Fibroblast of lung (primary cell): ENCODE data around the gene ZNF804B. TPM values are rescaled to one million over a fixed set of nuclear protein-coding genes. Genes with fewer than 3 reads are reported as not detected.

ENCODE experiments used
- DNase-seq, 2 donors: peaks; one replicate each; pipeline versions ENCODE4 v3.0.0 to v3.0.0-alpha.2; 2010; ENCODE audit warnings: low read depth in 2 of 2
- H2AFZ ChIP-seq: 2 replicates; pipeline ENCODE4 v1.5.1; 2012; ENCODE audit warnings: low read length, control low read depth, inconsistent platforms
- H3K27ac ChIP-seq: 2 replicates; pipeline ENCODE4 v1.5.1; 2011; ENCODE audit warnings: low read length, control low read depth; ENCODE audit not compliant: insufficient read depth
- H3K27me3 ChIP-seq: 2 replicates; pipeline ENCODE4 v1.5.1; 2011; ENCODE audit warnings: mild to moderate bottlenecking, low read length; ENCODE audit not compliant: control insufficient read depth, insufficient read depth
- H3K36me3 ChIP-seq: 2 replicates; pipeline ENCODE4 v1.5.1; 2011; ENCODE audit warnings: low read length; ENCODE audit not compliant: control insufficient read depth, insufficient read depth
- H3K4me1 ChIP-seq: 2 replicates; pipeline ENCODE4 v1.5.1; 2011; ENCODE audit warnings: low read length; ENCODE audit not compliant: control insufficient read depth, insufficient read depth; ENCODE audit errors: extremely low read depth
- H3K4me2 ChIP-seq: 2 replicates; pipeline ENCODE4 v1.5.1; 2011; ENCODE audit warnings: low read length, control low read depth; ENCODE audit not compliant: insufficient read depth; ENCODE audit errors: extremely low read depth
- H3K4me3 ChIP-seq, 4 experiments: fragments of 200-600 bp in 1 of 4; sonication (generic) in 1 of 4; replicated peaks in 1 of 4; 2 replicates each; pipeline ENCODE4 v1.5.1; 2011 to 2016; ENCODE audit warnings: low read length in 4 of 4, low read depth in 3 of 4, mild to moderate bottlenecking in 3 of 4, control low read depth in 2 of 4, inconsistent platforms in 1 of 4, mixed read lengths in 1 of 4; ENCODE audit not compliant: insufficient read depth in 1 of 4; ENCODE audit errors: control extremely low read depth in 1 of 4
- H3K79me2 ChIP-seq: 2 replicates; pipeline ENCODE4 v1.5.1; 2012; ENCODE audit warnings: mild to moderate bottlenecking, low read length, inconsistent platforms; ENCODE audit not compliant: control insufficient read depth, insufficient read depth
- H3K9ac ChIP-seq: 2 replicates; pipeline ENCODE4 v1.5.1; 2011; ENCODE audit warnings: mild to moderate bottlenecking, low read length, control low read depth; ENCODE audit not compliant: insufficient read depth
- H3K9me3 ChIP-seq: 2 replicates; pipeline ENCODE4 v1.5.1; 2012; ENCODE audit warnings: low read depth, low read length; ENCODE audit not compliant: control insufficient read depth, insufficient read depth
- H4K20me1 ChIP-seq: 2 replicates; pipeline ENCODE4 v1.5.1; 2011; ENCODE audit warnings: low read length; ENCODE audit not compliant: control insufficient read depth, insufficient read depth; ENCODE audit errors: extremely low read depth
- EZH2 ChIP-seq: IDR thresholded peaks from 2 replicates; pipeline ENCODE4 v1.5.1; 2012; ENCODE audit warnings: low read length, control low read depth, mild to moderate bottlenecking; ENCODE audit errors: missing control alignments
- polyA plus RNA-seq, 2 donors: library from polyadenylated mRNA; depleted of rRNA in 1 of 2; stranded (reverse) in 1 of 2; unstranded in 1 of 2; fragments of >200 nt; gene quantifications; 2 replicates each; pipeline ENCODE4 v1.2.1, GENCODE V29; 2011 to 2012; ENCODE audit warnings: missing spikeins in 1 of 2
- total RNA-seq: library from RNA; depleted of rRNA; stranded (reverse); fragments of >200 nt; gene quantifications from 2 replicates; pipeline ENCODE4 v1.2.1, GENCODE V29; 2014
- TF ChIP-seq, protein P1 (sequence below), 2 donors: IDR thresholded peaks in 1 of 2; conservative IDR thresholded peaks in 1 of 2; 1 replicate in 1 of 2; 2 replicates in 1 of 2; pipeline ENCODE4 v1.5.1; 2011 to 2012; ENCODE audit warnings: low read length in 2 of 2, control low read depth in 1 of 2, inconsistent platforms in 1 of 2, low read depth in 1 of 2, mild to moderate bottlenecking in 1 of 2

The ZNF804B gene
- total and polyA plus RNA-seq, 2 donors (not counting 1 experiment from before 2014, with no cell fraction given) = not detected

DNA sequence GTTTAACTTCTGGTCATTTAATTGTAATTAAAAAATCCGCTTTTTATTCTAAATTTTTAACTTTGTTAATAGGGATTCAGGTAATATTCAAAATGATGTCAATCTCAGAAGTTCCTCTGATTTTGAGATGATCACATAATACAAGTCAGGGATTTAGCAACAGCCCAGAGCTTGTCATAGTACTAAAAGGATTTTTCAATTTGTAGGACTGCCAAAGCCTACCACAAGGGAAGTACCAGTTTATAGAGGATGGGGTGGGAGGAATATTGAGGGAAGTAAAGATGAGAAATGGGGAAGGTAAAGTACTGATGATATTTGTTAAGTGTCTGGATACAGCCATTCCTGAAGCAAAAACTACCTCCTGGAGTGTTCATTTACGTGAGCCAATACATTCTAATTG lies 314.3 kb downstream of the ZNF804B start:
- Histone ChIP-seq H3K4me1 (no peaks in the 10 kb centered on the region), H4K20me1 (no peaks in the 10 kb centered on the region), H3K36me3 (no peaks in the 10 kb centered on the region), H3K27ac (no peak overlapping the region), H3K9ac (no peak overlapping the region), H3K27me3 (no peaks in the 10 kb centered on the region), H3K4me2 (no peak overlapping the region), H3K79me2 (no peaks in the 10 kb centered on the region), H2AFZ (no peak overlapping the region), H3K9me3 (no peaks in the 10 kb centered on the region), H3K4me3 (no peak overlapping the region)
- DNase-seq = no peak
- TF ChIP-seq, protein P1, sequence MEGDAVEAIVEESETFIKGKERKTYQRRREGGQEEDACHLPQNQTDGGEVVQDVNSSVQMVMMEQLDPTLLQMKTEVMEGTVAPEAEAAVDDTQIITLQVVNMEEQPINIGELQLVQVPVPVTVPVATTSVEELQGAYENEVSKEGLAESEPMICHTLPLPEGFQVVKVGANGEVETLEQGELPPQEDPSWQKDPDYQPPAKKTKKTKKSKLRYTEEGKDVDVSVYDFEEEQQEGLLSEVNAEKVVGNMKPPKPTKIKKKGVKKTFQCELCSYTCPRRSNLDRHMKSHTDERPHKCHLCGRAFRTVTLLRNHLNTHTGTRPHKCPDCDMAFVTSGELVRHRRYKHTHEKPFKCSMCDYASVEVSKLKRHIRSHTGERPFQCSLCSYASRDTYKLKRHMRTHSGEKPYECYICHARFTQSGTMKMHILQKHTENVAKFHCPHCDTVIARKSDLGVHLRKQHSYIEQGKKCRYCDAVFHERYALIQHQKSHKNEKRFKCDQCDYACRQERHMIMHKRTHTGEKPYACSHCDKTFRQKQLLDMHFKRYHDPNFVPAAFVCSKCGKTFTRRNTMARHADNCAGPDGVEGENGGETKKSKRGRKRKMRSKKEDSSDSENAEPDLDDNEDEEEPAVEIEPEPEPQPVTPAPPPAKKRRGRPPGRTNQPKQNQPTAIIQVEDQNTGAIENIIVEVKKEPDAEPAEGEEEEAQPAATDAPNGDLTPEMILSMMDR (conservative IDR thresholded peaks at IDR 0.05 in 1 of 2, IDR thresholded peaks at IDR 0.05 in 1 of 2; ENCODE audit: low read depth in 1 of 2, low read length in 2 of 2) = no peak

GRCh38 chr7:89077992-89078391 lies 318.5 kb downstream of the ZNF804B start:
- Histone ChIP-seq H3K4me3 (no peak overlapping the region), H3K27ac (no peak overlapping the region), H3K4me1 (no peaks in the 10 kb centered on the region), H3K9me3 (no peaks in the 10 kb centered on the region), H3K4me2 (no peak overlapping the region), H4K20me1 (no peaks in the 10 kb centered on the region), H3K27me3 (no peaks in the 10 kb centered on the region), H3K79me2 (no peaks in the 10 kb centered on the region), H3K36me3 (no peaks in the 10 kb centered on the region), H3K9ac (no peak overlapping the region), H2AFZ (no peak overlapping the region)
- no peak for DNase-seq
- TF ChIP-seq EZH2 = no peak
- TF ChIP-seq, protein P1 (conservative IDR thresholded peaks at IDR 0.05 in 1 of 2, IDR thresholded peaks at IDR 0.05 in 1 of 2; ENCODE audit: low read depth in 1 of 2, low read length in 2 of 2) = no peak

DNA sequence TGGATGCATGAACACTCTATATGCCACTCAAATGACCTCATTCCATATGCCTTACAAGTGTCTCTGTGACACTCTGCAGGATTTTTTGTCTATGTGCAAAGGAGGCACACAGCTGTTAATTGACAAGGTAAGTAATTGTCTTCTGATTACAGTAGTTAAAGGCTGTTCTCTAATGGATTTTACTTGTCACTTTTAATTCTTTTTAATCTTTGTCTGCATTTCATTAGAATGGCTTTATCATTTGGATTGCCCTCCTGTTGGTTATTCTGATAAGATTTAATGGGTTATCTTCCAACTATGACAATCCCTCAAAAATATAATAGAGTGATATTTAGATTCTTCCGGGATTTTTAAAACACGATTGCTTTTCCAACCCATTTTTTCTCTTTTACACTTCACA lies 326.1 kb downstream of the ZNF804B start:
- no peaks in the 10 kb centered on the region for H4K20me1 ChIP-seq
- H3K9ac ChIP-seq = no peak overlapping the region
- no peak overlapping the region for H3K4me2 ChIP-seq
- no peaks in the 10 kb centered on the region for H3K4me1 ChIP-seq
- H3K4me3 ChIP-seq = no peak overlapping the region
- H3K36me3 ChIP-seq = no peaks in the 10 kb centered on the region
- no peaks in the 10 kb centered on the region for H3K27me3 ChIP-seq
- H3K9me3 ChIP-seq = no peaks in the 10 kb centered on the region
- H2AFZ ChIP-seq = no peak overlapping the region
- TF ChIP-seq EZH2 = no peak
- TF ChIP-seq, protein P1 (conservative IDR thresholded peaks at IDR 0.05 in 1 of 2, IDR thresholded peaks at IDR 0.05 in 1 of 2; ENCODE audit: low read depth in 1 of 2, low read length in 2 of 2) = no peak
- H3K27ac ChIP-seq = no peak overlapping the region
- DNase-seq = no peak
- H3K79me2 ChIP-seq = no peaks in the 10 kb centered on the region
